ENCODE measurements around the gene TOP3A.
A peak's percentile ranks its signal among the peaks of the same experiment; 100 is the strongest.
"Not testable (repeated sequence)": the region's sequence is repeated elsewhere in the genome, so short reads cannot be mapped to it uniquely, and the experiment has no call there.

The TOP3A gene

DNA sequence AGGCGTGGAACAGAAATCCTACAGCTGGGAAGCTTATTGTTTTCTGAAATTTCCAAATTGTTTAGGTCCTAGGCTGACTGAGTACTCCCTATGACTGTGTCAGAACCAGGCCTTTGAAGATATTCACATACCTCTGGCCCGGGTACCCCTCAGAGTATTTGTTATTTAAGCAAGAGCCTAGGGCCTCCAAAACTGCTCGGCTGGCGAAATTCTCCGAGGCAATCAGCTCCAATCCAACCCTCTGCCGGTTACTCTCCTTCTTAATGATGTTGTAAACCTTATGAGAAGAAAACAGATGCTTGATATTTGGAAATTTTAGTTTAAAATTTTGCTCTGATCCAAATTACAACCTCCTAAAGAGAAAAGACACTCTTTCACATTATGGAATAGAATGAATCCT, 38.7 kb upstream of the TOP3A start:
- FAIRE-seq, result no peak
- TF ChIP-seq POLR2A (IDR thresholded peaks at IDR 0.05; ENCODE audit: low read depth, low read length), result no peak
- no peak for DNase-seq (ENCODE audit: insufficient read length, low spot score)

DNA sequence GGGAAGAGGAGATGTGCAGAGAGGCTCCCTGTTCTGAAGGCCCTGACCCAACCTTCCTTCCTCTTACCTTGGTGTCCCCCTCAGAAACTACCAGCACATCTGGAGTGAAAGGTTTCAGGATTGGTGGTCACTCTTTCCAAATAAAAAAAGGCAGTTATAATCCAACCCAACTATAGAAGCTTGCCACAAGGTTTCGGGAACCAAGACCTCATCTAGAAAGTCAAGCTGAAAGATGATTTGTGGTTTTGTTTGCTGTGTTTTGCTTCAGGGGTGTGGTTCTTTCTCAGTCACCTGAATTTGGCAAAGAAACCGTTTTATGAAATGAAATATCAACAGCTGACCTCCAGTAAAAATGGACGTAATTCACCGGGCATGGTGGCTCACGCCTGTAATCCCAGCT, 29.2 kb upstream of the TOP3A start:
- TF ChIP-seq PAX5 (IDR thresholded peaks at IDR 0.05; ENCODE audit: insufficient read depth, low read length, severe bottlenecking) (no peak), TAF1 (IDR thresholded peaks at IDR 0.05; ENCODE audit: low read depth, low read length) (no peak), POLR2A (IDR thresholded peaks at IDR 0.05; ENCODE audit: low read depth, low read length) (no peak), POU2F2 (IDR thresholded peaks at IDR 0.05; ENCODE audit: low read depth, low read length) (no peak), POLR2AphosphoS5 (IDR thresholded peaks at IDR 0.05; ENCODE audit: low read depth, low read length) (no peak), SPI1 (IDR thresholded peaks at IDR 0.05; ENCODE audit: low read depth, low read length) (no peak)
- FAIRE-seq (peak; percentile 50), DNase-seq (ENCODE audit: insufficient read length, low spot score) (no peak)

DNA sequence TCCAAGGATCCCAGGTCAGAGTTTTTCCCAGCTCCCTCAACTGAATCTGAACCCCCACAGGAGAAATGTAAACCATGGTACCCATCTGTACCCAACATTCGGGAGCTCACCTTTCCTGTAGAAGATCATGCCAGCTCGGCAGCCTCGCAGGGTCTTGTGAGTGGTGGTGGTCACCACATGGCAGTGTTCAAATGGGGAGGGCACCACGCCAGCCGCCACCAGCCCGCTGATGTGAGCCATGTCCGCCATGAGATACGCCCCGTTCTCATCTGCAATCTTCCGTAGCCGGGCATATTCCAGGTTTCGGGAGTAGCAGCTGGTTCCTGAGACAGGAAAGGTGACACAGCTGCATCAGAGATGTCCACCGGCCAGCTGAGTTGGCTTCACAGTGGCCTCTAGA, 25.1 kb upstream of the TOP3A start:
- DNase-seq (ENCODE audit: insufficient read length, low spot score) (no peak), FAIRE-seq (no peak)
- no peak for TF ChIP-seq SPI1 (IDR thresholded peaks at IDR 0.05; ENCODE audit: low read depth, low read length)
- no peak for TF ChIP-seq POLR2AphosphoS5 (IDR thresholded peaks at IDR 0.05; ENCODE audit: low read depth, low read length)
- no peak for TF ChIP-seq PAX5 (IDR thresholded peaks at IDR 0.05; ENCODE audit: insufficient read depth, low read length, severe bottlenecking)
- no peak for TF ChIP-seq POLR2A (IDR thresholded peaks at IDR 0.05; ENCODE audit: low read depth, low read length)
- no peak for TF ChIP-seq POU2F2 (IDR thresholded peaks at IDR 0.05; ENCODE audit: low read depth, low read length)

DNA sequence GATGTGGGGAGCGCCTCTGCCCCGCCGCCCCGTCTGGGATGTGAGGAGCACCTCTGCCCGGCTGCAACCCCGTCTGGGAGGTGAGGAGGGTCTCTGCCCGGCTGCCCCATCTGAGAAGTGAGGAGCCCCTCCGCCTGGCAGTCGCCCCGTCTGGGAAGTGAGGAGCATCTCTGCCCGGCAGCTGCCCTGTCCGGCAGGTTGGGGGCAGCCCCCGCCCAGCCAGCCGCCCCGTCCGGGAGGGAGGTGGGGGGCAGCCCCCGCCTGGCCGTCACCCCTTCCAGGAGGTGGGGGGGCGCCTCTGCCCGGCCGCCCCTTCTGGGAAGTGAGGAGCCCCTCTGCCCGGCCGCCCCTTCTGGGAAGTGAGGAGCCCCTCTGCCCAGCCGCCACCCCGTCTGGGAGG, 23.4 kb upstream of the TOP3A start:
- FAIRE-seq; DNase-seq (ENCODE audit: insufficient read length, low spot score): not testable (repeated sequence)

DNA sequence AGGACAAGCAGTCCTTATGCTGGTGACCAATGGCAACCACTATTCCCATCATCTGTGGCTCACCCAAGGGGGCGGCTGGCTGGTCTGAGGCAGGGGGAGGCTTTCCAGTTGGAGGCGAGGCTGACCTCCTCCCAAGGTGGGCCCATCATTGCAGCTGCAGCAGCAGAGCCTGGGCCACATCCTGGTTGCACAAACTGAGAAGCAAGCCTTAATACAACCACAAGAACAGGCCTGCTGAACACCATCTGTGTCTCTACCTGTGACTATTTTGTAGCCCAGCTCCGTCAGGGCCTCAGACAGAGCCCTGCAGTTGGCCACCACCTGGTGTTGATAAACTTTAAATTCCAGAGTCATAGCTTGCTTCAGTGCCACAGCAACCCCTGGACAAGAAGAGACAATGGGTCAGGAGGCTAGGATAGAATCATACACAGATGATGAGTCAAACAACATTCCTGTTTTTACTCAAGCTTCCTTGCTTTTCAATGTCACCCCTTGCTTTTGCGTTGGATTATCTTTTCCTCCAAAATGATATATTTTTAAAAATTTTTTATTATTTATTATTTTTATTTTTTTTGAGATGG, 18.2 kb upstream of the TOP3A start:
- FAIRE-seq (no peak), DNase-seq (ENCODE audit: insufficient read length, low spot score) (no peak)
- no peak for TF ChIP-seq POLR2AphosphoS5 (IDR thresholded peaks at IDR 0.05; ENCODE audit: low read depth, low read length)
- TF ChIP-seq POLR2A (IDR thresholded peaks at IDR 0.05; ENCODE audit: low read depth, low read length), result no peak
- TF ChIP-seq SPI1 (IDR thresholded peaks at IDR 0.05; ENCODE audit: low read depth, low read length), result no peak
- TF ChIP-seq POU2F2 (IDR thresholded peaks at IDR 0.05; ENCODE audit: low read depth, low read length), result no peak
- TF ChIP-seq PAX5 (IDR thresholded peaks at IDR 0.05; ENCODE audit: insufficient read depth, low read length, severe bottlenecking), result no peak
- no peak for TF ChIP-seq TAF1 (IDR thresholded peaks at IDR 0.05; ENCODE audit: low read depth, low read length)

DNA sequence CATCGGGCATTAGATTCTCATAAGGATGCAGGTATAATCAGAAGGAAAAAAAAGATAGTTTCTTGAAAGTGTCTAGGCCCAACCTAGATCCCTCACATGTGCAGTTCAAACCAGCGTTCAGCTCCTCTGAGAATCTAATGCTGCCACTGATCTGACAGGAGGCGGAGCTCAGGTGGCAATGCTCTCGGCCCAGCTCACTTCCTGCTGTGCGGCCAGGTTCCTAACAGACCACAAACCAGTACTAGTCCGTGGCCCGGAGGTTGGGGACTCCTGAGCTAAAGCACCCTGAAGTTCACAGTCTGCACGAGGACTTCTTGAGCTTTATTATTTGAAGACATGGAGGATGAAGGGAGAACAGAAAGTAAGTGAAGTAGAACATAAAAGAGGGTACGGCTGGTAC, 17.1 kb upstream of the TOP3A start:
- no peak for TF ChIP-seq POLR2AphosphoS5 (IDR thresholded peaks at IDR 0.05; ENCODE audit: low read depth, low read length)
- TF ChIP-seq POLR2A (IDR thresholded peaks at IDR 0.05; ENCODE audit: low read depth, low read length), result no peak
- no peak for TF ChIP-seq TAF1 (IDR thresholded peaks at IDR 0.05; ENCODE audit: low read depth, low read length)
- TF ChIP-seq PAX5 (IDR thresholded peaks at IDR 0.05; ENCODE audit: insufficient read depth, low read length, severe bottlenecking), result no peak
- TF ChIP-seq POU2F2 (IDR thresholded peaks at IDR 0.05; ENCODE audit: low read depth, low read length), result no peak
- TF ChIP-seq SPI1 (IDR thresholded peaks at IDR 0.05; ENCODE audit: low read depth, low read length), result no peak
- FAIRE-seq (no peak), DNase-seq (ENCODE audit: insufficient read length, low spot score) (no peak)

DNA sequence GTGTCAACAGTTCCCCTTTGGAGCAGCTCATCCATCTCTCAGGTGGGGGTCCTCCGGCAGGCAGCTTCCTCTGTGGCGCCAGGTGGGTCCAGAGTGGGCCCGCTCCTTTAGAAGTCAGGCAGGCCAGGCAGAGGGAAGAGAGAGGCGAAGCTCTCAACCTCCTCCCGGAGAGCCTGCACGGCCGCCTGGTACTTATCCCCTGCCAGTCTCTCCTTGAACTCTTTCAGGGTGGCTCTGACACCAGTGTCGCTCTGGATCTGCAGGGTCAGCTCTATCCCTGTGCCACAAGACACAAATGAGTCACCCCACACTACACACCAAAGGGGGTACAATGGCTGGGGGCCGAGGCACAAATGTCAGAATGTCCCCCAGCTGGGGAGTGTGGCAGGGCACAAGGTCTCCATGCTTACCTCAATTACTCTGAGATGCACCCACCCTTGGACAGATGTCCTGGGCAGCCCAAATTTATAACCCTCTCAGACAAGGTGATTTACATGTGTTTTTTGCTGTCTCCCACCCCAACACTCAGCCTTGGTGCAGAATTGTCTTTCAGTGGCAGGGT, 13.9 kb upstream of the TOP3A start:
- DNase-seq (ENCODE audit: insufficient read length, low spot score), result no peak
- FAIRE-seq, result no peak
- no peak for TF ChIP-seq POLR2A (IDR thresholded peaks at IDR 0.05; ENCODE audit: low read depth, low read length)
- TF ChIP-seq PAX5 (IDR thresholded peaks at IDR 0.05; ENCODE audit: insufficient read depth, low read length, severe bottlenecking), result no peak
- TF ChIP-seq TAF1 (IDR thresholded peaks at IDR 0.05; ENCODE audit: low read depth, low read length), result no peak
- no peak for TF ChIP-seq SPI1 (IDR thresholded peaks at IDR 0.05; ENCODE audit: low read depth, low read length)

DNA sequence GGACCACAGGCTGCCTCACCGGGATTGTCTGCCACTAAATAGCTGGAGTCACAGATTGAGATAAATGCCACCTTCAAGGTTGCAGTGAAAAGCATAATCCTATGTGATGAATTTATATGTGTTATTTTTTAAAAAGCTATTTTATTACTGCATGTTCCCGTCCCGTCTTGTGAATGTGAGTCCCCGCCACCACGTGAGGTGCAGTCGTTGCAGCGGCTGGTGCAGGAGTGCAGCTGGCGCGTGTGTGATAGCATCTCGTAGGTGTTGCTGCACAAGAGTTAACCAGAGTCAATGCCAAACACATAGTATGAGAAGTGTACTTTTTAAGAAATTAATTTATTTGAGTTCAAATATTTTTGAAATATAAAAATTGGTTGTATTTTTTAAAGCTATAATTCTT, 12.8 kb upstream of the TOP3A start:
- FAIRE-seq (no peak), DNase-seq (ENCODE audit: insufficient read length, low spot score) (no peak)
- TF ChIP-seq SPI1 (IDR thresholded peaks at IDR 0.05; ENCODE audit: low read depth, low read length) (no peak), PAX5 (IDR thresholded peaks at IDR 0.05; ENCODE audit: insufficient read depth, low read length, severe bottlenecking) (no peak), POU2F2 (IDR thresholded peaks at IDR 0.05; ENCODE audit: low read depth, low read length) (no peak), POLR2AphosphoS5 (IDR thresholded peaks at IDR 0.05; ENCODE audit: low read depth, low read length) (no peak), POLR2A (IDR thresholded peaks at IDR 0.05; ENCODE audit: low read depth, low read length) (no peak), TAF1 (IDR thresholded peaks at IDR 0.05; ENCODE audit: low read depth, low read length) (no peak)

DNA sequence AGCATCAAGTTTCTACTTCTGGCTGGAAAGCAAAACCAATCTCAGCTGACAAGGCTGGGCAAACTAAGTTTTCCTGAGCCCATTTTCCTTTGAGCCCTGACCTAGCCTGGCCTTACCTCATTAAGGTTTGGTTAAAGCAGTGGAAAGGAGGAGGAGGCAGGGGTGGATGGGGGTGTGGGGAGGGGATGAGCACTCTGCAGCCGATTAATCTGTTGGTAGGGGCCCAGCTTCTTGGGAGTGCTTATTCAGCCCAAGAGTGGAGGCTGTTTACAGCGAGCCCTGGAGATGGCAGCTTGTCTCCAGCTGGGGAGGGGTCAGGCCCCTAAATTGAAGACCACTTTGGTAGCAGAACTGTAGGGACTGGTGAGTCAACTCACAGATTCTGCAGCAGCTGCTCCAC, 12.3 kb upstream of the TOP3A start:
- no peak for TF ChIP-seq PAX5 (IDR thresholded peaks at IDR 0.05; ENCODE audit: insufficient read depth, low read length, severe bottlenecking)
- TF ChIP-seq SPI1 (IDR thresholded peaks at IDR 0.05; ENCODE audit: low read depth, low read length), result no peak
- no peak for TF ChIP-seq POLR2AphosphoS5 (IDR thresholded peaks at IDR 0.05; ENCODE audit: low read depth, low read length)
- no peak for TF ChIP-seq POU2F2 (IDR thresholded peaks at IDR 0.05; ENCODE audit: low read depth, low read length)
- no peak for TF ChIP-seq TAF1 (IDR thresholded peaks at IDR 0.05; ENCODE audit: low read depth, low read length)
- no peak for TF ChIP-seq POLR2A (IDR thresholded peaks at IDR 0.05; ENCODE audit: low read depth, low read length)
- FAIRE-seq (no peak), DNase-seq (ENCODE audit: insufficient read length, low spot score) (no peak)

DNA sequence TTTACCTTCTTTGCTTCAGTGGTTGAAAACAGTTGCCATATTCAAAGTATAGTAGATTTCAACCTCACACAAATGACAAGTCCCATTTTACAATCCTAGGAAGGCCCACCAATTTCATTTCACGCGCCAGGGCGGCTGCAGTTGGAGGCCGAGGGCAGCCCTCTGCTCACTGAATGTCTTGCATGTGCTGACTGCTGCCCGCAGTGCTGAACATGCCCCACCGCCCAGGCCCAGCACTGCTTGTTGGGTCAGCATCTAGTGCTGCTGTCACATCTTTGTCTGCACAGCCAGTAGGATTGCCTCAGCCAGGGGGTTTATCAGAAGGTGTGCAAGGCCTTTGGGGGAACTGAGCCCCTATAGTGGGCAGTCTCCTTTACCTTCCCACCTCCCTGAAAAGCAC, 11.8 kb upstream of the TOP3A start:
- no peak for FAIRE-seq
- no peak for DNase-seq (ENCODE audit: insufficient read length, low spot score)

More for the DNA sequence above, 11.8 kb upstream of the TOP3A start:
- TF ChIP-seq PAX5 (IDR thresholded peaks at IDR 0.05; ENCODE audit: insufficient read depth, low read length, severe bottlenecking) (no peak), POLR2A (IDR thresholded peaks at IDR 0.05; ENCODE audit: low read depth, low read length) (no peak), SPI1 (IDR thresholded peaks at IDR 0.05; ENCODE audit: low read depth, low read length) (no peak), TAF1 (IDR thresholded peaks at IDR 0.05; ENCODE audit: low read depth, low read length) (no peak), POLR2AphosphoS5 (IDR thresholded peaks at IDR 0.05; ENCODE audit: low read depth, low read length) (no peak), POU2F2 (IDR thresholded peaks at IDR 0.05; ENCODE audit: low read depth, low read length) (no peak)

All from GM12891 (cell line).